Sciatic nerve (tissue), 2 donors: ENCODE data around the gene TACO1. TPM values are rescaled to one million over a fixed set of nuclear protein-coding genes. Genes with fewer than 3 reads are reported as not detected.
A peak's percentile ranks its signal among the peaks of the same experiment; 100 is the strongest.

ENCODE experiments used
- ATAC-seq: fragments of 200-7000 bp; cut with Tn5 transposase; one replicate; pipeline ENCODE4 v1.9.1; 2020; ENCODE audit warnings: mild to moderate bottlenecking, moderate library complexity
- DNase-seq: peaks from one replicate; pipeline ENCODE4 v3.0.0-alpha.2; 2020; ENCODE audit warnings: low spot score
- intact Hi-C: fragments of 100-400 bp; cut with DNase I; formaldehyde crosslinking; loops from one replicate; pipeline ENCODE4 v1.14.2; 2022
- total RNA-seq: library from RNA; stranded (reverse); fragmentation: NEBNext Ultra II Directional; extraction: Animal tissue kit (Norgen Biotek cat#: 25700); gene quantifications from one replicate; pipeline ENCODE4 v1.2.1, GENCODE V29; 2021
- donor health status: DM: no; HTN: no; CAD: no.
- donor health status: DM: no; HTN: no; CAD: no.

The TACO1 gene
- total RNA-seq, 1 donor from 2014 or later: 12.2 TPM

DNA sequence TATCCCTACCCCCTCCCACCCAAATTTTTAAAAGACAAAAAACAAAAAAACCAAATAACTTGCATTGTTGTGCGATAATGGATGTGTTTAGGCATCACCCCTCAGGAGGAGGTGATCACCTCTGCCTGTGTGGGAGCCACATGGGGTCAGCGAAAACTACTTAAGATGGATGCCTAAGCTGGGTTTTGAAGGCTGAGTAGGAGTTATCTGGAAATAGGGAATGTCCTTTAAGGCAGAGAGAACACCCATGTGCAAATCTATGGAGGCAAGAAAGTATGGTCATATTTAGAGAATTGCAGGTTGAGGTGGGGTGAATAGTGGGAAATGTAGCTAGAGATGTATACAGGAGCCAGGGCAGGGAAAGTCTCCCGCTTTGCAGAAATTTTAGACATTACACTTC is 5.6 kb upstream of the TACO1 start:
- no peak for DNase-seq
- intact Hi-C loops: no loop called here
- no peak for ATAC-seq

DNA sequence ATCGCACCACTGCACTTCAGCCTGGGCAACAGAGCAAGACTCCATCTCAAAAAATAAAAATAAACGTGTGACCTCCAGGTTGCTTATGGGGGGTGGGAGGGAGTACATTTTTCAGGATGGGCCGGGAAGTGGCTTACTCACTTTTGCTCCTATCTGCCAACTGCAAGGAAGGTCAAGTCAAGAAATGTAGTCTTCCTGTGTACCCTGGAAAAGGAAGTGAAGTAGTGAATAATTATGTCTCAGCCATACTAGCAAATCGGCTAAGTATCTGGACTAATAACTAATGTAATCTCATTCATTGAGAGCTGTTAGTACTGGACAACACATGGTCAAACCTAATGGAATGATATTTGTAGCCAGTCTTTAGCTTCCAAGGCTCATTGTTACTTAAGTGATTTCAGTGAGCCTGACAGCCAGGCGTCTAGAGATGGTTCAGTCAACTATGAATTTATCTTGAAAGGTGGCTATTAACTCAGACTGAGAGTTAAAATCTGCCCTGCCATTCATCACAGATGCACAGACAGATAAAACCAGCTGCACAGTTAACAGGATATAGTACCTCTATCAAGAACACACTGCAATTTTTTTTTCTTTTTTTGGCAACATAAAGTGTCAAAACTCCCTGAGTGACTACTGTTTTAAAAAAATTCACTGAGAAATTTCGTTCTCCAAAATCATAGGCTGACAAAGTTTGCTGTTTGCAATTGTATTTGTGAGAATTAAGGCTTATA is 3.7 kb upstream of the TACO1 start:
- intact Hi-C loops: no loop called here
- DNase-seq (no peak), ATAC-seq (no peak)

DNA sequence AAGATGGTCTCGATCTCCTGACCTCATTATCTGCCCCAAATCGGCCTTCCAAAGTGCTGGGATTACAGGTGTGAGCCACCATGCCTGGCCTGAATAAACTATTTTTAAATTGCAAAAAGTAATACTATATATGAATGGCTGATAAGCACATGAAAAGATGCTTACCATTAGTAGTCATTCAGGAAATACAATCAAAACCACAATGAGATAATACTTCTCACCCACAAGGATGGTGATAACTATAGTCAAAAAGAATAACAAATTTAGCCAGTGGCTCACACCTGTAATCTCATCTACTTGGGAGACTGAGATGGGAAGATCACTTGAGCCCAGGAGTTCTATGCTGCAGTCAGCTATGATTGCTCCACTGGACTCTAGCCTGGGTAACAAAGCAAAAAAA is 2.4 kb upstream of the TACO1 start:
- DNase-seq (no peak), ATAC-seq (no peak)
- intact Hi-C loops: no loop called here

DNA sequence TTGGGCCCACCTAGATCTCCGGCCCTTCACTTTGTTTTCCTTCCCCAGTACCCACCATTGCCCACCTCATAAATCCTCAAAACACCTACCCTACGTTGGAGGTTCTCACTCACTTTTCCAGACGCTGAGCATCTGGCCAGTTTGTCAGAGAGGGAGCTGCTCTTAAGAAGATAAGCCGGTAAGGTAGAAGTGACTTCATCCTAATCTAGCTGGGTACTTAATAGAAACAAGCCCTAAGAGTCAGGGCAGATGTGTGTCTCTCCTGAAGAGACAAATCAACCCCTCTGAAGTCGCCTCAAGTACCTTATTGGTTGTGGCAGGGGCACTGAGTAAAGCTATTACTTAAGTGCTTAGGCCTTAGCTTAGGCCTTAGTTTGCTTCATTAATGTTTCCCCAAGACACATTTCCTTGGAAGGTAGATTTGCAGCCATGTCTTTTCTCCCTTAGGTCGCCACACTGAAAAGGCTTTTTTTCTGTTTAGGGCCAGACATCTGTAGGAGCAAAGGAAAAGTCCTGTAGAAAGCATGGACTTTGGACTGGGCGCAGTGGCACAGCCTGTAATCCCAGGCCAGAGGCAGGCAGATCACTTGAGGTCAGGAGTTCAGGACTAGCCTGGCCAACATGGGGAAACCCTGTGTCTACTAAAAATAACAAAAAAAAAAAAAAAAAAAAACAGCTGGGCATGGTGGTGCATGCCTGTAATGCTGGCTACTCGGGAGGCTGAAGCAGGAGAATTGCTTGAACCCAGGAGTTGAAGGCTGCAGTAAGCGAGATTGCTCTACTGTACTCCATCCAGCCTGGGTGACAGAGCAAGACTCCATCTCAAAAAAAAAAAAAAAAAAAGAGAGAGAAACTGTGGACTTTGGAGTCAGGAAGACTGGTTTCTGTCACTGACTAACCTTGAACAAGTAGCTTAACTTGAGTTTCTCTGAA is 1.0 kb downstream of the TACO1 start:
- no peak for ATAC-seq
- intact Hi-C loops: no loop called here
- no peak for DNase-seq

DNA sequence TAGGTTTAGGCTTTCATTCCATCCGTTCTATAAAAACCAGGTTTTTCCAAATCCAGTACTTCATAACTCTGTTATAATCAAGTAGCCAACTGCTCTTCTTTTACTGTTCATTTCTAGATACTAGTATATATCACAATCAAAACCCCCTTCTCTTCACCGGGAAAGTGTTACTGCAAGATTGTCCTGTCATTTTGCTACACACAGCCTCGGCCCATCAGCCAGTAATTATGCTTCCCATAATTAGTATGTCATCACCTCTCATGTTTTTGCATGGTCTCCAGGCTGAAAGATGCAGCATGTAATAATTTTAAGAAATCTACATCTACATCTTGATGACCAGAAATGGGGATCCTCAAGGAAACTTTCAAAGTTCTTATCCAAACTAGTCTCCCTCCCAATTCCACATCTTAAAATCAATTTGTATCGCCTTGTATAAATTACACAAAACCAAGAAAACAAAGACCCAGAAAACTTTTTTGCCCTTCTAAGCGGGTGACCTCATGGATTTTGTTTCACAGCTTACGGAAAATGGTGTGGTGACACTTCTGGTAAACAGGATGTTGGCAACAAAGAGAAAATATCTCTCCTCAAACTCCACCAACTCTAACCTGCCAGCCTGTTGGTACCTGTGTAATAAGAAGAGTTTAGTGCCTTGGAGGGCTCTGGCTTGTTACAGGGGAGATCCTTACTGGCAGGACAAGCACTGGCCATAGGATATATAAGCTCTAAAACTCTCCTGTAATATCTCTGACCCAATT is 9.3 kb downstream of the TACO1 start:
- ATAC-seq (no peak), DNase-seq (no peak)
- intact Hi-C loops: loop anchor here (5.0 kb wide), 1 partner anchor 178 kb away; no protein-coding TSS in a partner anchor

DNA sequence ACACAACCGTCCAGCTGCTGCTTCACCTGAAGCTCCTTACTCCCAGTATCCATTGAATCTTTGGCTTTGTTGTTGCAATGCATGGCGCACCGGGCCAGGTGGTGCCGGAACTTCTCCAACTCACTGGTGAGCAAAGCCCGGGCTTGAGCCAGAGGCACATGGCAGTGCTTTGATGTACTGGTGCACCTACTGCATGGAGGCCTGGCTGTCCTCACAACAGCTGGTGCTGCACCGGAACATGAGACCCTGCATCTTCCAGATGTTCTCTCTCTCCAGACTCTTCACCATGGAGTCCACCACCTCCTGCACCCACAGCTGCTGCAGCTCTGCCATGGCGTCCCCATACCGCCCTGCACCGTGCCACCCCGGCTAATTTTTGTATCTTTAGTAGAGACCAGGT is 10.2 kb downstream of the TACO1 start:
- ATAC-seq: no peak
- intact Hi-C loops: loop anchor here (5.0 kb wide), 1 partner anchor 179 kb away; no protein-coding TSS in a partner anchor
- DNase-seq: no peak

DNA sequence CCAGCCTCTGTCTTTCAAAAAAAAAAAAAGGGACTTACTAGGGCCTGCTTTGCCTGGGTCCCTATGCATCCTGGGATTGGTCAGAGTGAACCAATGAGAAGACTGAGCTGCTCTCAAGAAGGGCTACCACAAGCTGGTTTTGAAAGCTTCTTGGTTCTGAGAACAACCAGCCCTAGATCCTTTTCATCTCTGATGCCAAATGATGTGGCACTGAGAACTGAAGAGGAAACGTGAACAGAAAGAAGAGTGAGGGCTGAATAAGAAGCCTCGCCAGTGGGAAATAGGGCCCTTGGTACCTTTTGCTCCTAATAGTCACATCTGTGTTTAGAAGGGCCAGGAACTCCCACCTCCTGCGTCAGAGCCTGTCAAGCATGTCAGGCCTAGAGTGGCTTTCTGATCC is 10.7 kb downstream of the TACO1 start:
- ATAC-seq (no peak), DNase-seq (no peak)
- intact Hi-C loops: loop anchor here (5.0 kb wide), 1 partner anchor 179 kb away; no protein-coding TSS in a partner anchor

DNA sequence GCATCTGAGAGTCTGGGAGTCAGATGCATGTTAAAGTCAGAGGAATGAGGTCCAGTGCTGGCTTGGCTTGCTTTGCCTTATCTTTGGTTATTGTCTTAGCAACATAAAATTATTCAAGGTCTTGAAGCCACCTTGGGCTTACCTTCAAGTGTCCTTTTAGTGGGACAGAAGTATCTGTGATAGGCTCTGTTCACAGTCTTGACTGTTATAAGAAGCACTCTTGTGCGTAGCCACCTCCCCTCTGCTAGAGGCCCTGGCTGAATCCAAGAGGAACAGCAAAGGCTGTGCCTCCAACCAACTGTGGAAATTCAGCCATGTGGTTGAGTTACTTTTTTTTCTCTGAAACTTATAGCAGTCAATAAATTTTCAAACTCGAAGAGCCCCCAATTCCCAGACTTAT is 13.0 kb downstream of the TACO1 start:
- intact Hi-C loops: loop anchor here (5.0 kb wide), 1 partner anchor 181 kb away; no protein-coding TSS in a partner anchor
- ATAC-seq: no peak
- DNase-seq: no peak

DNA sequence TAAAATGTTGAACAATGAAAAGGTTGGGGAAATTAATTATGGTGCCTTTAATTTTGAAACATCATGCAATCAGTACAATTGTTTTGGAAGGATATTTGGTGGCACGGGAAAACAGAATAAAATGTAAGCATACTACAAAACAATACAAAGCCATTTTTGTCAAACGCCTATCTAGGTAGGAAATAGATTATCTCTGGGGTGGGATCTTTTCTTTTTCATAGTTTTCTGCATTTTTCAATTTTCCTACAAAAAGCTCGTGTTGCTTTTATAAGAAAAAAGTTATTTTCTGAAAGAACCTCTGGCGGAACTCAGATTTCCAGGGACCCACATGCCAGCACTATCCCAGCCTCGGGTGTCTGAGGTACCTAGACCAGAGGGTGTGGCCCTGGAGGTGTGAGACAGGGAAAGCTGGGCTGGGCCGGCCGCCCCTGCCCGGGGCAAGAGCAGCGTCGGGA is 20.6 kb downstream of the TACO1 start:
- intact Hi-C loops: no loop called here
- ATAC-seq: no peak
- no peak for DNase-seq

DNA sequence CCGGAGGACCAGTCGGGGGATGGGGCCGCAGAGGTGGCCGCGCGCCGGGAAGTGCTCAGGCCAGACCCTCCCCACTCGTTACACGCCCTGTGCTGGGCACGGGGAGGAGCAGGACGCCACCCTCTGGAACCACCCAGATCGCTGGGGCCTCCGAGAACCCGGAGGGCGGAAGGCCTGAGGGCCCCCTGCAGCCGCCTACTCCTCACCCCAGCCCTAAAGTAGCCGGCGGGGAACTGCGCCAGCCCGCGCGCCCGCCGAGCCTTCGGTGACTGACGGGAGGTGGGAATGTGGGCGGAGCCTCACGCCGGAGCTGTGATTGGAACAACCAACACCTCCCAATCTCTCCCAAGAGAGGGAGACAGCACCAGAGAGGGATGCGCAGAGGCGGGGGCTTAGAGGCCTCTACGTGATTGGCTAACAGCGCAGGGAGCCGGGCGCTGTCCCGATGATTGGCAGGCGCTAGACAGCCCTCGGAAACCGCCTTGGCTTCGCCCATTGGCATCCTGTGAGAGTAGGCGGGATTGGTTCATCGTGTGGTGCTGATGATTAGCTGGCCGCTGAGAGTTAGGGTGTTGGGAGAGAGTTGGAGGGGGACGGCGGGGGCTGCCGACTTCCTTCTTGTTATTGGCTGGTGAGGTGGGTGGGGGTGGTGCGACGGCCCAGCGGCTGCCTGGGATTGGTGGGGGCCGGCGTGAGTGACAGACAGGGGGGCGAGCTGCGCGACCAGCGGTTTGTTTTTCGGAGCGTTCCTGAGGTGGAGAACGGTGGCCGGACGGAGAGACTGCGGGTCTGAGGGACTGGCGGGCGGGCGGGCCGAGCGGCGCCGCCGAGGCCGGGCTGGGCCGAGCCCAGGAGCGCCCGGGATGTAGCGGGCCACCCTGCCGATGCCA is 21.2 kb downstream of the TACO1 start, which contains the start of gene MAP3K3:
Gene MAP3K3, plus strand, starts transcription at position 734 of the 890 bp plus-strand sequence. CDS start 343 bp downstream, outside the sequence.
- DNase-seq (peak; percentile 98), ATAC-seq (peak; percentile 98)
- intact Hi-C loops: no loop called here

DNA sequence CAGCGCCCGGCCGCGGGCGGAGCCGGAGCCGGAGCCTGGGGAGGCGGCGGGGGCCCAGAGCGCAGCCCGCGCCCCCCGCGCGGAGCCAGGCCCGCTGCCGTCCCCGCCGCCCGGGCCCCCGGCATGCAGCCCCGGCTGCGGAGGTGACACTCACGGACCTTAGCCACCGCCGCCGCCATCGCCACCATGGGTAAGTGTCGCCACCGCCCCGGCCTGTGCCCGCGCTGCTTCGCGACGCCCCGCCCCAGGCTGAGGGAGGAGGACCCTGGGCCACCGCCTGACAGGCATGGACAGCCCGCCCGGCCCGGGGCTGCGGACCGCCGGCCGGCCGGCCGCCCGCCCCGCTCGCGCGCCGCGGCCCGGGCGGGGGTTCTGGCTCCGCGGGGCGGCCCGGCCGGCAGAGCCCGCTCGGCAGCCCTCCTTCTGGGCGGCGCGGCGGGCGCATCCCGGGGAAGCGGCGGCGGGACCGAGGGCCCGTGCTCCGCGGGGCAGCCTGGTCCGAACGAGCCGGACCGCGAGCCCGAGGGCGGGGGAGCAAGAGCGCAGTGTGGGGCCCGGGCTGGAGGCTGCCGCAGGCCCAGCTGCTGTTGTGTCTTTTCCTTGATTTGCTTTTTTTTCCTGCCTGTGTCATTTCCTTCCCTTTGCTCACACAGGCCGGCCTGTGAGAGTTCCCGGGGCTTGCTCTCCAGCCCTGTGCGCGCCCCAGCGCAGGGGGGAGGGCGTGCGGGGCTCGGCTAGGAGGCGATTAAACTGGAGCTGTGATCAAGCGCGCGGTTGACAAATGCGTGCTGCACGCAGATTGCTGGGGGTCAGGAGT is 22.1 kb downstream of the TACO1 start:
- ATAC-seq (no peak), DNase-seq (peak; percentile 84)
- intact Hi-C loops: no loop called here

DNA sequence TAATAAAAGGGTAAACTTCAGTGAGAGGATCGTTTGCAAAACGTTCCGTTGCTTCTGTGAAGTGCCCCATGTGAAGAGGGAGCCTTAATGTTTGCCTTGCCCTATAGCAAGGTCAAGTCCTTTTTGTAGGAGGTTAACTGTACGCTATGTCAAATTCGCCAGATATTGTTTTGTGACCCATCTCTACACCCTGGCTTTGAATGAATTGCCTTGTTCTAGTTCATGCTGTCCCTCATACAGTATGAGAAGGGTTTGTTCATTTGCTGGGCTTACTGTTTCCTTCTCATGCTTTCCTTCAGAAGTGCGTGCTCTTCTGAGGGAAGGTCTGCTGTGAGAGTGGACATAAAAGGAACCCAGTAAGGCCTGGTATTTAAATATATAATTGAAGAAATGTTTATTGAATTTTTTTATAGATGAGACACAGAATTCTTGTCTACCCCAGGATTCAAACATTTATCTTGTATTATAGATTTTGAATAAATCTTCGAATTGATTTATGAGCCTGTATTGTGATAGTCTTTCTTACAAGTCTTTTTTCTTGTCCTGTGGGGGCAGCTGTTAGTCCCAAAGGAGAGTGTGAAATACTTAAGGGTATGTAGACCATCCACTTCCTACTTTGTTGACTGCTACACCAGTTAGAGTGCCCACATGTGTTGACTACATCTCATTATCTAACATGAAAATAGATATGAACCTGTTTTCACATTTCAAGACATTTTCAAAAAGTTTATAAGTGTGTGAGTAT is 23.3 kb downstream of the TACO1 start:
- intact Hi-C loops: no loop called here
- DNase-seq: no peak
- no peak for ATAC-seq

DNA sequence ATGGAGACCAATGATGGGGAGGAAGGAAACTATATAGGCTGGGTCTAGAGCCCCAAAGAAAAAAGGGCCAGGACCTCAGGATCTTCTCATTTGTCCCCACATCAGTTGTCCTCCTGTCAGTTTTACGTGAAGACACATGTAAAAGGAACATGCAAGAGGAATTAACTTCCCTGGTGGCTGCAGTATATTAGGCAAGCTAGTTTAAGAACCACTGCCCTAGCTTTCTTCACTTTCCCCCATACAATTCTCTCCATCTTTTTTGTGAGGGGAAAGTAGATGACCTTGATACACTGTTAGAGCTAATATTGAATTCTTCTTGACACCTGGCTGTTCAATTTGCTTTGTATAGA is 23.8 kb downstream of the TACO1 start:
- intact Hi-C loops: no loop called here
- ATAC-seq (no peak), DNase-seq (no peak)

DNA sequence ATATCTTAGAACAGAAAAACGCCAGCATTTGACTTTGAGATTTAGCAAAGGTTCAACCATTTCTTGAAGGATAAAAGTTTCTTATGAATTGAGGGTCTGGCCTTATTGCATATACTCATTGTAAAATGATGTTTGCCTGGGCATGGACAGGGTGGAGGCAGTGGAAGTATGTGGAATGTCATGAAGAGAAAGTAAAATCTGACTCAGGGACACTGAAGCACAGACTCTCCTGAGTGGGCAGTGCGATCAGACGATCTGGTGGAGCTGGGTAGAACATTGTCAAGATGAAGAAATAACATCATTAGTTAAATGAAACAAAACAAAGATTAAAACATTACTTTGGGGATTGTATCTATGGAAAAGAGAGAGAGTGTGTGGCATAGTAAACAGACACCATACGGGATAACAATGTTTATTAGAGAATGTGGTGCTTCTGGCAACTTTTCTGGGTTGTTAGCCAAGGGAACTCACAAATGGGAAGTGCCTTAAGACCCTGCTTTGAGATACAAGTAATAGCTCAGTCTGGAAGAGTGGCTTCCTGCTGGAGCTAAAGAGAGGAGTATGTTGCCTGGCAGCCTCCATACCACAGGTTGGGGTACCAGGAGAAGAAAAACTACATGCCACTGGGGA is 26.0 kb downstream of the TACO1 start:
- intact Hi-C loops: no loop called here
- DNase-seq: no peak
- ATAC-seq: no peak

DNA sequence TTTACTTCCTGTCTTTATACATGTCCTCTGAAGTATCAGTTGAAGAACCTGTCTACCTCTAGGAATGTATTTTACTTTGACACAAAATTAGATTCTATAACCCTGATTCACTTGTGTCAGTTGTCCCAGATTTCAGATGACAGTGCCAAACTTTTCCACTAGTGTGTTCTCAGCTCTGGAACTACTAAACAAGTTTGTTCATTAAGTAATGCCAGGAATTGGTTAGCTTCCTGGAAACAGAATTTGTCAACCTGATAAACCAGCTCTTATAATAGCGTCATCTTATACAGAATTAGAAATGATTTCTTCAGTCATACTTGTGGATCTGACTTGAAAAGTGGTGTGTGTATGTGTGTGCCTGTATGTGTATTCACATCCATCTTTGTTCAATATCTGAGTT is 28.9 kb downstream of the TACO1 start:
- intact Hi-C loops: no loop called here
- ATAC-seq (no peak), DNase-seq (no peak)

DNA sequence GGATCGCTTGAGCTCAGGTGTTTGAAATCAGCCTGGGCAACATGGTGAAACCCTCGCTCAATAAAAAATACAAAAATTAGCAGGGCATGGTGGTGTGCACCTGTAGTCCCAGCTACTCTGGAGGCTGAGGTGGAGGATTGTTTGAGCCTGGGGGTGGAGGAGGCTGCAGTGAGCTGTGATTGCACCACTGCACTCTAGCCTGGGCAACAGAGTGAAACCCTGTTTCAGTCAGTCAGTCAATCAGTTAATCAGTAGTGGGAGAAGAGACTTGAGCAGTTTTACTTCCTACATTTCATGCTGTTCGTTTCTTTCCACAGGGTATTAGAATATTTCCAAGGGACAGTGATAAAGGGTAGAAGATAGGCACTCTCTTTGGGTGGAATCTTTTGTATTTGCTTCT is 30.4 kb downstream of the TACO1 start:
- intact Hi-C loops: no loop called here
- no peak for DNase-seq
- ATAC-seq: no peak
